Retinal pigment epithelial cell (primary cell): ENCODE measurements around the gene FAM193B.

Experiments
- DNase-seq: peaks from one replicate; pipeline ENCODE4 v3.0.0-alpha.2; 2010; ENCODE audit warnings: low read depth
- H3K4me3 ChIP-seq: 2 replicates; pipeline ENCODE4 v1.5.1; 2011; ENCODE audit warnings: mild to moderate bottlenecking, low read length, control low read depth, moderate library complexity
- TF ChIP-seq, protein P1 (sequence below): conservative IDR thresholded peaks from 2 replicates; pipeline ENCODE4 v1.5.1; 2011; ENCODE audit warnings: low read depth, low read length, control low read depth, inconsistent platforms

The FAM193B gene

GRCh38 chr5:177476531-177477233, 77.7 kb downstream of the FAM193B start:
- no peak for DNase-seq
- H3K4me3 ChIP-seq: no peak overlapping the region
- TF ChIP-seq, protein P1, sequence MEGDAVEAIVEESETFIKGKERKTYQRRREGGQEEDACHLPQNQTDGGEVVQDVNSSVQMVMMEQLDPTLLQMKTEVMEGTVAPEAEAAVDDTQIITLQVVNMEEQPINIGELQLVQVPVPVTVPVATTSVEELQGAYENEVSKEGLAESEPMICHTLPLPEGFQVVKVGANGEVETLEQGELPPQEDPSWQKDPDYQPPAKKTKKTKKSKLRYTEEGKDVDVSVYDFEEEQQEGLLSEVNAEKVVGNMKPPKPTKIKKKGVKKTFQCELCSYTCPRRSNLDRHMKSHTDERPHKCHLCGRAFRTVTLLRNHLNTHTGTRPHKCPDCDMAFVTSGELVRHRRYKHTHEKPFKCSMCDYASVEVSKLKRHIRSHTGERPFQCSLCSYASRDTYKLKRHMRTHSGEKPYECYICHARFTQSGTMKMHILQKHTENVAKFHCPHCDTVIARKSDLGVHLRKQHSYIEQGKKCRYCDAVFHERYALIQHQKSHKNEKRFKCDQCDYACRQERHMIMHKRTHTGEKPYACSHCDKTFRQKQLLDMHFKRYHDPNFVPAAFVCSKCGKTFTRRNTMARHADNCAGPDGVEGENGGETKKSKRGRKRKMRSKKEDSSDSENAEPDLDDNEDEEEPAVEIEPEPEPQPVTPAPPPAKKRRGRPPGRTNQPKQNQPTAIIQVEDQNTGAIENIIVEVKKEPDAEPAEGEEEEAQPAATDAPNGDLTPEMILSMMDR: no peak

DNA sequence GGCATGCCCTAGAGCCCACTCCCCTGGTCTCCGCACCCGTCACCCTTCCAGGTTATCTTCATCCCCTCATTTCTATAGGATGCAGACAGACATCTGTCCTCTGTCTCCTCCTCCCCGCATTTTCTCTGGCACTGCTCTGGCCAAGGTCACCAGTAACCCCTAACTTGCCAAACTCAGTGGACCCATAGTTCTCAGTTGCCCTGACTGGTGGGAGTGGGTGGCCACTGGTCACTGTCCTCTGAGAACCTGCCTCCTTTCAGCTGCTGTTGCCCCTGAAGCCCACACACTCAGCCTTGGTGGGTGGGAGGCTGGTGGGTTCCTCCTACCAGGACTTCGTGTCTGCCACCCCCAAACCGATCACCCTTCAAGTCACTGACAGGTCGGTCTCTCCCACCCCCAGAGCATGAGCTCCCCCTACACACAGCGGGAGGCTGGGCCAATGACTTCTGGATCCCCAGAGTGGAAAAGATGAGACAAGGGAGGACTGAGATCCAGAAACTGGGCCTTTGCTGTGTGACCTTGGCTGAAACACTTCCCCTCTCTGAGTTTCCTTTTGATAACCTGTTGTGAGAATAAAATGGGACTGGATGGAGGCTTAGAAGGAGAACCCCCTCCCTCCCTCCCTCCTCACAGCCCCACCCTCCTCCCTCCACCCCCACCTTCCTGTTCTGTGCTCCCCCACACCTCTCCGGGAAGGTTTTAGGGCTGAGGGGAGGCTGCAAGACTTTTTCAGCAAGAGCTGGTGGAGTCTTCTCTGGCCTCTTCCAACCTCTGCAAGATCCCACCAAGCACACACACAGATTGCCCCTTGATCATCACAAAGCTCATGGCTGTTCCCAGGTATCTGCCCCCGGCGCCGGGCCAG, 78.6 kb downstream of the FAM193B start:
- TF ChIP-seq, protein P1: no peak
- DNase-seq: no peak
- H3K4me3 ChIP-seq: no peak overlapping the region

- DNase-seq: no peak
- TF ChIP-seq, protein P1: no peak
- no peak overlapping the region for H3K4me3 ChIP-seq
Measured at GRCh38 chr5:177474846-177475562, 79.4 kb downstream of the FAM193B start.

DNA sequence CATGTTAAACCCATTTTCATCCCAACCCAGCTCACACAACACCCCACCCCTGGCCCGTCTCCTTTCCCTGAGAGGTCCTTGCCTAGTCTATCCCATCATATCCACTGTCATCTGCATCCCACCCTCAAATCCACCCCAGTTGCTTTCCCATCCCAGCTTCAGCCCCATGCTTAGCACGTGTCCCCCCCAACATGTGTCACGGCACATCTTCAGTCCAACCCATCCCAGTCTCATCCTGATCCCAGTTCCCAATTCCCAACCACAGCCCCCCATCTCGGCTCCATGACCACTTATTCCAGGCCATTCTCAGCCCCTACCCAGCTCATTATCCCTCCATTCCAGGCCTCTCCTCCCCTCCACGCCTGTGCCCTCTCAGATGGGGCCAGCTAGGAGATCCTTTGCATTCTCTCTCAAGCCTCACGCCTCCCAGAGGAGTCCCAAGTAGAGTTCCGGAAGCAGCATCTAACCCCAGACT, 80.3 kb downstream of the FAM193B start:
- no peak for DNase-seq
- H3K4me3 ChIP-seq: no peak overlapping the region
- TF ChIP-seq, protein P1: no peak

DNA sequence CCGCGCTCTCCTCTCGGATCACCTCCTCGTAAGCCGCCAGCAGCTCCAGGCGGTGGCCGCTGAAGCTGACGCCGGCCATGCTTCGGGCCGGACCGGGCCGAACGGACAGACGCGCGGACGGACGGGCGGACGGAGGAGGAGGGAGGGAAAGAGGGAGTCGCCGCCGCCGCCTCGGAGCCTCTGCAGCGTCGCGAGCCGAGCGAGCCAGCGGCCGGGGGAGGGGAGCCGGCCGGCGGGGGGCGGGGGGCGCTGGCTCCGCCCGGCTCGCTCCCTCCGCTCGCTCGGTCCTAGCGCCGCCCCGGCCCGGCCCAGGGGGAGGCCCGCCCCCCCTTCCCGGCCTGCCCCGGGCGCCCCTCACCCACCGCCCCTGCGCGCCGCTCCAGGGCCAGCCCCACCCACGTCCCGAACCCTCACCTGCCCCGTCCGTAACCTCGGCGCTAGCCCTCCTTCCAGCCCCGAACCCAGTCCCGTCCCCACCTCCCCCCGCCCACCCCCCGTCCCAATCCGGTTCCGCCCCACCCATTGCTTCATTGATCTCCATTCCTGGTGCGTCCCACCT, 80.8 kb downstream of the FAM193B start, which contains the start of gene DBN1:
Gene DBN1, minus strand, starts transcription at position 192 of the 559 bp plus-strand sequence. Its CDS starts 113 bp downstream, at position 79.
- TF ChIP-seq, protein P1: no peak
- no peak for DNase-seq
- peak within 1 kb of the TSS; percentile 85 for H3K4me3 ChIP-seq

- H3K4me3 ChIP-seq: peak overlapping the region; percentile 85
- TF ChIP-seq, protein P1: no peak
- no peak for DNase-seq
Measured at GRCh38 chr5:177472460-177473442, 81.6 kb downstream of the FAM193B start.
